ENCODE measurements around the gene CASQ2.

- TF ChIP-seq, protein P1, sequence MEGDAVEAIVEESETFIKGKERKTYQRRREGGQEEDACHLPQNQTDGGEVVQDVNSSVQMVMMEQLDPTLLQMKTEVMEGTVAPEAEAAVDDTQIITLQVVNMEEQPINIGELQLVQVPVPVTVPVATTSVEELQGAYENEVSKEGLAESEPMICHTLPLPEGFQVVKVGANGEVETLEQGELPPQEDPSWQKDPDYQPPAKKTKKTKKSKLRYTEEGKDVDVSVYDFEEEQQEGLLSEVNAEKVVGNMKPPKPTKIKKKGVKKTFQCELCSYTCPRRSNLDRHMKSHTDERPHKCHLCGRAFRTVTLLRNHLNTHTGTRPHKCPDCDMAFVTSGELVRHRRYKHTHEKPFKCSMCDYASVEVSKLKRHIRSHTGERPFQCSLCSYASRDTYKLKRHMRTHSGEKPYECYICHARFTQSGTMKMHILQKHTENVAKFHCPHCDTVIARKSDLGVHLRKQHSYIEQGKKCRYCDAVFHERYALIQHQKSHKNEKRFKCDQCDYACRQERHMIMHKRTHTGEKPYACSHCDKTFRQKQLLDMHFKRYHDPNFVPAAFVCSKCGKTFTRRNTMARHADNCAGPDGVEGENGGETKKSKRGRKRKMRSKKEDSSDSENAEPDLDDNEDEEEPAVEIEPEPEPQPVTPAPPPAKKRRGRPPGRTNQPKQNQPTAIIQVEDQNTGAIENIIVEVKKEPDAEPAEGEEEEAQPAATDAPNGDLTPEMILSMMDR (IDR thresholded peaks at IDR 0.05), result no peak
- no peak for TF ChIP-seq POLR2A (IDR thresholded peaks at IDR 0.05)
Measured at GRCh38 chr1:115781343-115781742, 12.8 kb upstream of the CASQ2 start.
